ENCODE results near the gene TNNI3.

TNNI3 gene

GRCh38 chr19:55146078-55146704 lies 11.3 kb downstream of the TNNI3 start:
- Mint-ChIP-seq H3K9me3 (no peaks in the 10 kb centered on the region), H3K4me3 (no peak overlapping the region), H3K27me3 (ENCODE audit: low read depth) (peaks cover 50% of the 10 kb centered on the region), H3K27ac (no peak overlapping the region), H3K36me3 (ENCODE audit: low read depth) (no peaks in the 10 kb centered on the region), H3K4me1 (ENCODE audit: low read depth) (peaks cover 2% of the 10 kb centered on the region)

- H3K27ac Mint-ChIP-seq = no peak overlapping the region
- H3K27me3 Mint-ChIP-seq (ENCODE audit: low read depth) = peaks cover 50% of the 10 kb centered on the region
- no peaks in the 10 kb centered on the region for H3K9me3 Mint-ChIP-seq
- no peaks in the 10 kb centered on the region for H3K36me3 Mint-ChIP-seq (ENCODE audit: low read depth)
- no peak overlapping the region for H3K4me3 Mint-ChIP-seq
- peaks cover 4% of the 10 kb centered on the region for H3K4me1 Mint-ChIP-seq (ENCODE audit: low read depth)
These were observed 12.3 kb downstream of the TNNI3 start for GRCh38 chr19:55145232-55145631.

- Mint-ChIP-seq H3K4me3 (no peak overlapping the region), H3K4me1 (ENCODE audit: low read depth) (peaks cover 4% of the 10 kb centered on the region), H3K9me3 (no peaks in the 10 kb centered on the region), H3K36me3 (ENCODE audit: low read depth) (no peaks in the 10 kb centered on the region), H3K27ac (no peak overlapping the region), H3K27me3 (ENCODE audit: low read depth) (peaks cover 28% of the 10 kb centered on the region)
These were observed 15.8 kb downstream of the TNNI3 start for GRCh38 chr19:55141696-55142095.

GRCh38 chr19:55137915-55138314 lies 19.6 kb downstream of the TNNI3 start:
- no peak overlapping the region for H3K4me3 Mint-ChIP-seq
- no peaks in the 10 kb centered on the region for H3K36me3 Mint-ChIP-seq (ENCODE audit: low read depth)
- H3K9me3 Mint-ChIP-seq = no peaks in the 10 kb centered on the region
- peaks cover 12% of the 10 kb centered on the region for H3K27me3 Mint-ChIP-seq (ENCODE audit: low read depth)
- no peak overlapping the region for H3K27ac Mint-ChIP-seq
- H3K4me1 Mint-ChIP-seq (ENCODE audit: low read depth) = peaks cover 3% of the 10 kb centered on the region

GRCh38 chr19:55136399-55137102 lies 21.0 kb downstream of the TNNI3 start:
- no peak overlapping the region for H3K4me3 Mint-ChIP-seq
- no peak overlapping the region for H3K27ac Mint-ChIP-seq
- peaks cover 3% of the 10 kb centered on the region for H3K4me1 Mint-ChIP-seq (ENCODE audit: low read depth)
- H3K9me3 Mint-ChIP-seq = no peaks in the 10 kb centered on the region
- H3K36me3 Mint-ChIP-seq (ENCODE audit: low read depth) = no peaks in the 10 kb centered on the region
- peaks cover 18% of the 10 kb centered on the region for H3K27me3 Mint-ChIP-seq (ENCODE audit: low read depth)

GRCh38 chr19:55134736-55135135 lies 22.8 kb downstream of the TNNI3 start:
- Mint-ChIP-seq H3K4me3 (no peak overlapping the region), H3K27me3 (ENCODE audit: low read depth) (peaks cover 16% of the 10 kb centered on the region), H3K9me3 (no peaks in the 10 kb centered on the region), H3K4me1 (ENCODE audit: low read depth) (no peaks in the 10 kb centered on the region), H3K36me3 (ENCODE audit: low read depth) (no peaks in the 10 kb centered on the region), H3K27ac (no peak overlapping the region)

- H3K9me3 Mint-ChIP-seq = no peaks in the 10 kb centered on the region
- H3K4me3 Mint-ChIP-seq = no peak overlapping the region
- no peak overlapping the region for H3K27ac Mint-ChIP-seq
- no peaks in the 10 kb centered on the region for H3K36me3 Mint-ChIP-seq (ENCODE audit: low read depth)
- H3K4me1 Mint-ChIP-seq (ENCODE audit: low read depth) = no peaks in the 10 kb centered on the region
- peaks cover 19% of the 10 kb centered on the region for H3K27me3 Mint-ChIP-seq (ENCODE audit: low read depth)
These were observed 23.7 kb downstream of the TNNI3 start for GRCh38 chr19:55133639-55134444.

GRCh38 chr19:55132453-55133129 lies 24.9 kb downstream of the TNNI3 start:
- Mint-ChIP-seq H3K27me3 (ENCODE audit: low read depth) (peaks cover 20% of the 10 kb centered on the region), H3K36me3 (ENCODE audit: low read depth) (no peaks in the 10 kb centered on the region), H3K4me3 (no peak overlapping the region), H3K27ac (no peak overlapping the region), H3K4me1 (ENCODE audit: low read depth) (no peaks in the 10 kb centered on the region), H3K9me3 (no peaks in the 10 kb centered on the region)

GRCh38 chr19:55131421-55131820 lies 26.1 kb downstream of the TNNI3 start:
- Mint-ChIP-seq H3K27ac (no peak overlapping the region), H3K4me1 (ENCODE audit: low read depth) (no peaks in the 10 kb centered on the region), H3K9me3 (no peaks in the 10 kb centered on the region), H3K4me3 (no peak overlapping the region), H3K27me3 (ENCODE audit: low read depth) (peaks cover 29% of the 10 kb centered on the region), H3K36me3 (ENCODE audit: low read depth) (no peaks in the 10 kb centered on the region)

- H3K27ac Mint-ChIP-seq = peak overlapping the region; percentile 6
- H3K4me1 Mint-ChIP-seq (ENCODE audit: low read depth) = peaks cover 28% of the 10 kb centered on the region
- H3K27me3 Mint-ChIP-seq (ENCODE audit: low read depth) = peaks cover 13% of the 10 kb centered on the region
- H3K9me3 Mint-ChIP-seq = no peaks in the 10 kb centered on the region
- peak overlapping the region; percentile 57 for H3K4me3 Mint-ChIP-seq
- peaks cover 4% of the 10 kb centered on the region for H3K36me3 Mint-ChIP-seq (ENCODE audit: low read depth)
These were observed 38.5 kb downstream of the TNNI3 start for GRCh38 chr19:55119053-55119452.

- peak overlapping the region; percentile 96 for H3K4me3 Mint-ChIP-seq
- H3K36me3 Mint-ChIP-seq (ENCODE audit: low read depth) = peaks cover 4% of the 10 kb centered on the region
- H3K4me1 Mint-ChIP-seq (ENCODE audit: low read depth) = peaks cover 28% of the 10 kb centered on the region
- peaks cover 7% of the 10 kb centered on the region for H3K27me3 Mint-ChIP-seq (ENCODE audit: low read depth)
- H3K27ac Mint-ChIP-seq = peak overlapping the region; percentile 90
- no peaks in the 10 kb centered on the region for H3K9me3 Mint-ChIP-seq
These were observed 39.0 kb downstream of the TNNI3 start for GRCh38 chr19:55118401-55118991.

- Mint-ChIP-seq H3K4me1 (ENCODE audit: low read depth) (peaks cover 28% of the 10 kb centered on the region), H3K9me3 (no peaks in the 10 kb centered on the region), H3K4me3 (peak overlapping the region; percentile 96), H3K27me3 (ENCODE audit: low read depth) (peaks cover under 1% of the 10 kb centered on the region), H3K27ac (peak overlapping the region; percentile 90), H3K36me3 (ENCODE audit: low read depth) (peaks cover 4% of the 10 kb centered on the region)
These were observed 39.7 kb downstream of the TNNI3 start for GRCh38 chr19:55117663-55118391.

GRCh38 chr19:55116859-55117662 lies 40.5 kb downstream of the TNNI3 start, which contains the start of gene PPP1R12C:
Gene PPP1R12C, minus strand, starts transcription at chr19:55117637. Its CDS starts 94 bp downstream, at chr19:55117543.
- Mint-ChIP-seq H3K9me3 (no peaks in the 10 kb centered on the region), H3K27me3 (ENCODE audit: low read depth) (no peaks in the 10 kb centered on the region), H3K27ac (peak within 1 kb of the TSS; percentile 96), H3K4me1 (ENCODE audit: low read depth) (peaks cover 28% of the 10 kb centered on the region), H3K36me3 (ENCODE audit: low read depth) (peaks cover 4% of the 10 kb centered on the region), H3K4me3 (peak within 1 kb of the TSS; percentile 100)
